HCT116 (cell line): Measurements from ENCODE around the gene CIBAR2. TPM values are rescaled to one million over a fixed set of nuclear protein-coding genes. Genes with fewer than 3 reads are reported as not detected.

ENCODE experiments used
- ATAC-seq: fragments of 200-7000 bp; cut with Tn5 transposase; 2 replicates; pipeline ENCODE4 v1.9.1; 2020; ENCODE audit warnings: mild to moderate bottlenecking, moderate library complexity
- BruUV-seq: library from RNA; stranded (reverse); fragments of 400-500 nt; replicated peaks from 2 replicates; lab custom pipeline; 2021; lab: Mats Ljungman, UMichigan
- CTCF ChIA-PET: fragments of 300-600 bp; sonication (Branson Sonifier 250); formaldehyde crosslinking; loops from one replicate; lab custom pipeline; 2021; ENCODE audit warnings: antibody characterized with exemption; lab: Charles Lee
- POLR2A ChIA-PET: fragments of 300-600, 350-600 bp; sonication (Branson Sonifier 250); formaldehyde crosslinking; loops from one replicate; lab custom pipeline; 2021; ENCODE audit warnings: antibody characterized with exemption; lab: Charles Lee
- RAD21 ChIA-PET, 2 experiments: fragments of 300-600 bp; sonication (Branson Sonifier 250); formaldehyde crosslinking; loops; one replicate each; lab custom pipeline; 2023; ENCODE audit warnings: low total read pairs in 2 of 2; ENCODE audit not compliant: uncharacterized antibody in 2 of 2, unreplicated experiment in 2 of 2, low non-redundant PET in 1 of 2; lab: Charles Lee
- DNase-seq: peaks from one replicate; pipeline ENCODE4 v3.0.0-alpha.2; 2010; ENCODE audit warnings: low read depth, low spot score
- H2AFZ ChIP-seq: fragments of 200-600 bp; shearing (Covaris generic), sonication (generic); 2 replicates; pipeline ENCODE4 v1.6.1; 2017; ENCODE audit warnings: low read depth, mixed run types, mixed read lengths, antibody characterized with exemption, low read length; ENCODE audit not compliant: poor library complexity, severe bottlenecking
- H3K27ac ChIP-seq: 2 replicates; pipeline ENCODE4 v1.5.1; 2012; ENCODE audit warnings: low read depth, low read length
- H3K27me3 ChIP-seq: fragments of 200-600 bp; sonication (generic); 2 replicates; pipeline ENCODE4 v1.6.1; 2016; ENCODE audit warnings: mixed run types, low read length, mixed read lengths; ENCODE audit not compliant: insufficient read depth
- H3K36me3 ChIP-seq, 2 experiments: fragments of 200-500 bp in 1 of 2; fragments of 200-600 bp in 1 of 2; sonication (Bioruptor generic) in 1 of 2; sonication (generic) in 1 of 2; 2 replicates each; pipeline versions ENCODE4 v1.5.1 to v1.6.1; 2014 to 2016; ENCODE audit warnings: low read length in 2 of 2, inconsistent platforms in 1 of 2, mixed read lengths in 1 of 2, mixed run types in 1 of 2; ENCODE audit not compliant: insufficient read depth in 2 of 2, control insufficient read depth in 1 of 2
- H3K4me1 ChIP-seq, 2 experiments: fragments of 200-600 bp in 1 of 2; sonication (generic) in 1 of 2; 2 replicates each; pipeline versions ENCODE4 v1.5.1 to v1.6.1; 2012 to 2017; ENCODE audit warnings: low read length in 2 of 2, inconsistent platforms in 1 of 2, mild to moderate bottlenecking in 1 of 2, mixed read lengths in 1 of 2, mixed run types in 1 of 2, moderate library complexity in 1 of 2; ENCODE audit not compliant: insufficient read depth in 2 of 2, control insufficient read depth in 1 of 2
- H3K4me2 ChIP-seq: fragments of 200-600 bp; sonication (generic); 2 replicates; pipeline ENCODE4 v1.6.1; 2017; ENCODE audit warnings: mixed run types, low read length, mixed read lengths
- H3K4me3 ChIP-seq, 2 experiments: fragments of 200-600 bp in 1 of 2; sonication (generic) in 1 of 2; replicated peaks in 1 of 2; 2 replicates each; pipeline ENCODE4 v1.5.1; 2011 to 2016; ENCODE audit warnings: low read length in 2 of 2, control low read depth in 1 of 2, low read depth in 1 of 2, mild to moderate bottlenecking in 1 of 2, mixed read lengths in 1 of 2, mixed run types in 1 of 2
- H3K79me2 ChIP-seq: fragments of 200-600 bp; sonication (generic); 2 replicates; pipeline ENCODE4 v1.6.1; 2017; ENCODE audit warnings: mild to moderate bottlenecking, mixed run types, low read length, moderate library complexity, mixed read lengths; ENCODE audit not compliant: insufficient read depth
- H3K9ac ChIP-seq: fragments of 200-600 bp; sonication (generic); 2 replicates; pipeline ENCODE4 v1.6.1; 2016; ENCODE audit warnings: low read length, mixed read lengths
- H3K9me2 ChIP-seq: fragments of 200-600 bp; sonication (generic), shearing (Covaris generic); 2 replicates; pipeline ENCODE4 v1.6.1; 2017; ENCODE audit warnings: mixed run types, mild to moderate bottlenecking, moderate library complexity; ENCODE audit not compliant: insufficient read depth
- H3K9me3 ChIP-seq, 2 experiments: fragments of 200-500 bp in 1 of 2; fragments of 200-600 bp in 1 of 2; sonication (Bioruptor generic) in 1 of 2; sonication (generic) in 1 of 2; 2 replicates each; pipeline ENCODE4 v1.6.1; 2014 to 2017; ENCODE audit warnings: low read length in 2 of 2, mixed read lengths in 2 of 2, inconsistent platforms in 1 of 2, low read depth in 1 of 2, mild to moderate bottlenecking in 1 of 2, mixed run types in 1 of 2, moderate library complexity in 1 of 2; ENCODE audit not compliant: control insufficient read depth in 1 of 2, insufficient read depth in 1 of 2
- H4K20me1 ChIP-seq: fragments of 200-600 bp; sonication (generic), shearing (Covaris generic); 2 replicates; pipeline ENCODE4 v1.6.1; 2017; ENCODE audit warnings: mixed run types, mild to moderate bottlenecking, moderate library complexity; ENCODE audit not compliant: insufficient read depth
- CTCF ChIP-seq, 3 experiments: fragments of 200-600 bp in 1 of 3; sonication (generic) in 1 of 3; IDR thresholded peaks in 2 of 3; conservative IDR thresholded peaks in 1 of 3; 2 replicates each; pipeline ENCODE4 v1.5.1; 2012 to 2017; ENCODE audit warnings: low read depth in 2 of 3, low read length in 2 of 3, antibody characterized with exemption in 1 of 3, borderline replicate concordance in 1 of 3, control low read depth in 1 of 3, mild to moderate bottlenecking in 1 of 3, mixed read lengths in 1 of 3, mixed run types in 1 of 3, moderate library complexity in 1 of 3; ENCODE audit not compliant: insufficient read depth in 1 of 3
- FOSL1 ChIP-seq: IDR thresholded peaks from 2 replicates; pipeline ENCODE4 v1.6.1; 2012; ENCODE audit warnings: low read depth
- RAD21 ChIP-seq: IDR thresholded peaks from 2 replicates; pipeline ENCODE4 v1.6.1; 2012; ENCODE audit warnings: low read depth, mild to moderate bottlenecking
- SRF ChIP-seq: IDR thresholded peaks from 2 replicates; pipeline ENCODE4 v1.6.1; 2012; ENCODE audit warnings: low read depth
- intact Hi-C: fragments of 100-400 bp; cut with micrococcal nuclease; formaldehyde crosslinking; loops from 2 replicates; pipeline ENCODE4 v1.10.0; 2022
- total RNA-seq: library from RNA; stranded (reverse); gene quantifications from one replicate; pipeline ENCODE4 v1.2.1, GENCODE V29; 2021; ENCODE audit not compliant: unreplicated experiment

The CIBAR2 gene
- total RNA-seq, 1 experiment from 2014 or later: 0.27 TPM

- DNase-seq: no peak
- intact Hi-C loops: no loop called here
- Histone ChIP-seq H3K4me2 (no peak overlapping the region), H3K4me3 (no peak overlapping the region), H4K20me1 (no peaks in the 10 kb centered on the region), H3K36me3 (no peaks in the 10 kb centered on the region), H2AFZ (no peak overlapping the region), H3K27me3 (no peaks in the 10 kb centered on the region), H3K4me1 (peaks cover 0 to 20% of the 10 kb centered on the region in 2 experiments; a peak in 2 of 4 replicates), H3K9me3 (no peaks in the 10 kb centered on the region), H3K9ac (no peak overlapping the region), H3K79me2 (no peaks in the 10 kb centered on the region), H3K27ac (no peak overlapping the region), H3K9me2 (no peaks in the 10 kb centered on the region)
- RAD21 ChIA-PET: no interaction called here
- TF ChIP-seq FOSL1 (no peak), CTCF (IDR thresholded peaks at IDR 0.05 in 2 of 3, conservative IDR thresholded peaks at IDR 0.05 in 1 of 3; ENCODE audit: borderline replicate concordance in 1 of 3, insufficient read depth in 1 of 3, low read depth in 2 of 3, low read length in 2 of 3) (no peak), RAD21 (no peak)
- POLR2A ChIA-PET: no interaction called here
- no TSS peak for BruUV-seq
- ATAC-seq: no peak
- CTCF ChIA-PET: no interaction called here
Observed at GRCh38 chr16:85061566-85061965, 50.7 kb downstream of the CIBAR2 start.

- RAD21 ChIA-PET: no interaction called here
- CTCF ChIA-PET: no interaction called here
- H3K27me3 ChIP-seq: no peaks in the 10 kb centered on the region
- H4K20me1 ChIP-seq: no peaks in the 10 kb centered on the region
- no peak overlapping the region for H3K4me2 ChIP-seq
- no peaks in the 10 kb centered on the region for H3K79me2 ChIP-seq
- no peak overlapping the region for H2AFZ ChIP-seq
- H3K9ac ChIP-seq: no peak overlapping the region
- BruUV-seq: no TSS peak
- H3K36me3 ChIP-seq: no peaks in the 10 kb centered on the region
- H3K4me1 ChIP-seq: peaks cover 2 to 20% of the 10 kb centered on the region in 2 experiments; a peak in 2 of 4 replicates
- intact Hi-C loops: no loop called here
- no peak for ATAC-seq
- TF ChIP-seq RAD21 (no peak), SRF (no peak)
- POLR2A ChIA-PET: no interaction called here
- no peak for DNase-seq
- H3K27ac ChIP-seq: no peak overlapping the region
- H3K4me3 ChIP-seq: no peak overlapping the region
- no peaks in the 10 kb centered on the region for H3K9me2 ChIP-seq
- H3K9me3 ChIP-seq: no peaks in the 10 kb centered on the region
Observed at GRCh38 chr16:85058909-85059308, 53.4 kb downstream of the CIBAR2 start.
